ENCODE measurements around the gene GPR137B. TPM values are rescaled to one million over a fixed set of nuclear protein-coding genes. Genes with fewer than 3 reads are reported as not detected.

Gene GPR137B
- total and polyA plus RNA-seq, 4 donors = 21.6 to 52.1 (median 38.4) TPM

DNA sequence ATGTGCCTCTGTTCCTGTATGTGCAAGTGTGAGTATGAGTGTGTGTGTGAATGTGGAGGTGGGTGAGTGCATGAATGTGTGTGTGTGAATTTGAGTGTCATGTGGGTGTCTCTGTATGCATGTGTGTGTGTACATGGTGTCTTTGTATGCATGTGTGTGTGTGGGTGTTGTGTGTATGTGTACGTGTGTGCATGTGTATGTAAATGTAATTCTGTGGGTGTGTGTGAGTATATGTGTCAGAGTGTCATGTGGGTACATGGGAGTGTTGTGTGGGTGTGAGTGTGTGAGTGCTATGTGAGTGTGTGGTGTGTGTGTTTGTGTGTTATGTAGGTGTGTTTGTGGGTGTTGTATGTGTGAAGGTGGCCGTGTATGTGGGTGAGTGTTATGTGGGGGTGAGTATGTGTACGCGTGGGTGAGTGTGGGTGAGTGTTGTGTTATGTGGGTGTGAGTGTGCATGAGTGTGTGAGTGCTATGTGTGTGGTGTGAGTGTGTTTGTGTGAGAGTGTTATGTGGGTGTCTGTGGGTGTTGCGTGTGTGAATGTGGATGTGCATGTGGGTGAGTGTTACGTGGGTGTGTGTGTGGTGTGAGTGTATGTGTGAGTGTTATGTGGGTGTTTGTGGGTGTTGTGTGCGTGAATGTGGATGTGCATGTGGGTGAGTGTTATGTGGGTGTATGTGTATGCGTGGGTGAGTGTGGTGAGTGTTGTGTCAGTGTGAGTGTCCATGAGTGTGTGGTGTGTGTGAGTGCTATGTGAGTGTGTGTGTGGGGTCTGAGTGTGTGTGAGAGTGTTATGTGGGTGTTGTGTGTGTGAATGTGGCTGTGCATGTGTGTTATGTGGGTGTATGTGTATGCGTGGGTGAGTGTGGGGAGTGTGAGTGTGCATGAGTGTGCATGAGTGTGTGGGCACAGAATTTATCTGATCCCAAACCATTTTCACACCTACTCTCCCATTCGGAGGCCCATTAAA, 40.8 kb upstream of the GPR137B start:
- no peak overlapping the region for H3K27ac ChIP-seq (ENCODE audit: low read depth, low read length)
- WGBS (ENCODE audit: insufficient coverage) = 83% methylated on average over 9 of the region's 10 CpGs
- no peaks in the 10 kb centered on the region for H3K27me3 ChIP-seq (ENCODE audit: control insufficient read depth, insufficient read depth, low read length)

DNA sequence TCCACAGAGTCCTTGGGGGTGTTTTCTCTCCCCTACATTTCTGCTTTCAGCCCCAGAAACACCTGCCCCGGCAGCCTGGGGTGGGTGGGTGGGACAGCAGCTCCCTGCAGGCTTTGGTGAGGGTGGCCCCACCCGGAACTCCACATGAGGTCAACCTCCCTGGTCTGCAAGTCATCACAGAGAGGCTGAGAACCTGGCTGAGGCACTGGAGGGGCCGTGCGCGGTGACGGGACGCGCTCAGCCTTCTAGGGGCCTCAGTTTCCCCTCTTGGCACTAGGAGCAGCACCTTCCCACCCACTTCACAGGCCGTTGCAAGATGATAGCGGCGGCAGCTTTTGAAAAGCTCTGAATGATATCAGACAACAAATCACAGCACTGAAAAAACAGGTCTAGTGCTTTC, 39.7 kb upstream of the GPR137B start:
- Histone ChIP-seq H3K27me3 (ENCODE audit: control insufficient read depth, insufficient read depth, low read length) (no peaks in the 10 kb centered on the region), H3K36me3 (ENCODE audit: control insufficient read depth, insufficient read depth, low read length) (no peaks in the 10 kb centered on the region), H3K4me1 (ENCODE audit: control insufficient read depth, insufficient read depth, low read length) (peaks cover 12% of the 10 kb centered on the region), H3K9me3 (ENCODE audit: control insufficient read depth, insufficient read depth, low read length) (no peaks in the 10 kb centered on the region), H3K27ac (ENCODE audit: low read depth, low read length) (no peak overlapping the region), H3K4me3 (ENCODE audit: low read depth, low read length) (no peak overlapping the region)
- no peak for DNase-seq (ENCODE audit: low read depth in 4 of 6, low spot score in 6 of 6)
- 83% methylated on average over 9 of the region's 11 CpGs for WGBS (ENCODE audit: insufficient coverage)

More for the DNA sequence above, 40.8 kb upstream of the GPR137B start:
- H3K9me3 ChIP-seq (ENCODE audit: control insufficient read depth, insufficient read depth, low read length) = no peaks in the 10 kb centered on the region
- no peak overlapping the region for H3K4me3 ChIP-seq (ENCODE audit: low read depth, low read length)
- H3K36me3 ChIP-seq (ENCODE audit: control insufficient read depth, insufficient read depth, low read length) = no peaks in the 10 kb centered on the region
- DNase-seq (ENCODE audit: low read depth in 4 of 6, low spot score in 6 of 6) = no peak
- H3K4me1 ChIP-seq (ENCODE audit: control insufficient read depth, insufficient read depth, low read length) = peaks cover 12% of the 10 kb centered on the region

DNA sequence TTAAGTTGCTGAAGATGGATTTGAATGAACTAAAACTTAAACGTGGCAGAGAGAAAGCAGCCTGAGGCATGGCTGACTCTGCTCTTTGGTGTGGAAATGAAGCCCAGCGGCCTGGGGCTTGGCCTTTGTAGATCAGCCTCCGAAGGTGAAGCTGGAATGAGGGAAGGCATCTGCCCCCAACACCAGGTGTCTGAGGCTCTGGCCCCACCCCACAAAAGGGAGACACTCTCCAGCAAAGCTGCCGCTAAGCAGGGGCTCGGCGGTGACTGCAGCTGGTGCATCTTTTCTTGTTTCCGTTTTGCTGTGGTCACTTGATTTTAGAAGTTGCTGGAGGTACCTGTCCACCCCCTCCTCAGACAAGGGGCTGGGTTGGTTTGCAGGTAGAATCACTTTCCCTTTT, 39.3 kb upstream of the GPR137B start:
- WGBS (ENCODE audit: insufficient coverage) = 7% methylated on average over 5 of the region's 7 CpGs
- no peak for DNase-seq (ENCODE audit: low read depth in 4 of 6, low spot score in 6 of 6)
- no peaks in the 10 kb centered on the region for H3K9me3 ChIP-seq (ENCODE audit: control insufficient read depth, insufficient read depth, low read length)
- H3K36me3 ChIP-seq (ENCODE audit: control insufficient read depth, insufficient read depth, low read length) = no peaks in the 10 kb centered on the region
- H3K27me3 ChIP-seq (ENCODE audit: control insufficient read depth, insufficient read depth, low read length) = no peaks in the 10 kb centered on the region
- H3K4me1 ChIP-seq (ENCODE audit: control insufficient read depth, insufficient read depth, low read length) = peaks cover 12% of the 10 kb centered on the region
- no peak overlapping the region for H3K27ac ChIP-seq (ENCODE audit: low read depth, low read length)
- no peak overlapping the region for H3K4me3 ChIP-seq (ENCODE audit: low read depth, low read length)

- H3K36me3 ChIP-seq (ENCODE audit: control insufficient read depth, insufficient read depth, low read length) = no peaks in the 10 kb centered on the region
- 11% methylated on average over 9 of the region's 13 CpGs for WGBS (ENCODE audit: insufficient coverage)
- no peak overlapping the region for H3K27ac ChIP-seq (ENCODE audit: low read depth, low read length)
- H3K4me3 ChIP-seq (ENCODE audit: low read depth, low read length) = no peak overlapping the region
- H3K9me3 ChIP-seq (ENCODE audit: control insufficient read depth, insufficient read depth, low read length) = no peaks in the 10 kb centered on the region
- peaks cover 12% of the 10 kb centered on the region for H3K4me1 ChIP-seq (ENCODE audit: control insufficient read depth, insufficient read depth, low read length)
- peak; percentile 52 to 94 (median 72) for DNase-seq (ENCODE audit: low read depth in 4 of 6, low spot score in 6 of 6)
- no peaks in the 10 kb centered on the region for H3K27me3 ChIP-seq (ENCODE audit: control insufficient read depth, insufficient read depth, low read length)
These were observed 38.6 kb upstream of the GPR137B start for GRCh38 chr1:236103646-236104218.

DNA sequence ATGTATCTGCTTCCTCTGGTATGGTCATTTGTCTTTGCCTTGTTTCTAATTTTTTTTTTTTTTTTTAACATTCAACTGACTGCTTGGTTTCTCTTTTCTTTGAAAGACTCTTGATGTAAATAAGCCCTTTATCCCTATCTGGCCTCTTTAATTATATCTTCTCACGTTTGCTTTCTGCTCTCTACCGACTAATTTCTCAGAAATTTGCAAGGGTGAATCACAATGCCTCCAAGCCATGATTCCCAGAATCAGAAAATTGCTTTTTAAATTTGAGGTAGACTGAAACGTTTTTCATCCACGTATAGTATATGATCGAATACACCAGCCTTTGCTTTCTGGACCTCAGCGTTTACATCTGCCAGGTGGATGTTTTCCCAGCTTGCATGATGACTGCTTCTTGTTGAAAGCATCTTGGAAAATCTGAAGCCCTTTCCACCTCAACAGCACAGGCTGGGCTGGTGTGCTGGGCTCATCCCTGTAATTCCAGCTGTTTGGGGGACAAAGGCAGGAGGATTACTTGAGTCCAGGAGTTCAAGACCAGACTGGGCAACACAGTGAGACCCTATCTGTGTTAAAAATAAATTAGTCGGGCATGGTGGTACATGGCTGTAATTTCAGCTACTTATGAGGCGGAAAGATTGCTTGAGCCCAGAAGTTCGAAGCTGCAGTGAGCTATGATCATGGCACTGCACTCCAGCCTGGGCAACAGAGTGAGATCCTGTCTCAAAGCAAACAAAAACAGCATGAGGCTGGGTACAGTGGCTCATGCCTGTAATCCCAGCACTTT, 35.0 kb upstream of the GPR137B start:
- DNase-seq (ENCODE audit: low read depth in 4 of 6, low spot score in 6 of 6) = no peak
- H3K4me1 ChIP-seq (ENCODE audit: control insufficient read depth, insufficient read depth, low read length) = peaks cover 14% of the 10 kb centered on the region
- no peaks in the 10 kb centered on the region for H3K27me3 ChIP-seq (ENCODE audit: control insufficient read depth, insufficient read depth, low read length)
- H3K36me3 ChIP-seq (ENCODE audit: control insufficient read depth, insufficient read depth, low read length) = no peaks in the 10 kb centered on the region
- 87% methylated on average over 7 of the region's 9 CpGs for WGBS (ENCODE audit: insufficient coverage)
- no peak overlapping the region for H3K27ac ChIP-seq (ENCODE audit: low read depth, low read length)
- no peaks in the 10 kb centered on the region for H3K9me3 ChIP-seq (ENCODE audit: control insufficient read depth, insufficient read depth, low read length)
- no peak overlapping the region for H3K4me3 ChIP-seq (ENCODE audit: low read depth, low read length)

DNA sequence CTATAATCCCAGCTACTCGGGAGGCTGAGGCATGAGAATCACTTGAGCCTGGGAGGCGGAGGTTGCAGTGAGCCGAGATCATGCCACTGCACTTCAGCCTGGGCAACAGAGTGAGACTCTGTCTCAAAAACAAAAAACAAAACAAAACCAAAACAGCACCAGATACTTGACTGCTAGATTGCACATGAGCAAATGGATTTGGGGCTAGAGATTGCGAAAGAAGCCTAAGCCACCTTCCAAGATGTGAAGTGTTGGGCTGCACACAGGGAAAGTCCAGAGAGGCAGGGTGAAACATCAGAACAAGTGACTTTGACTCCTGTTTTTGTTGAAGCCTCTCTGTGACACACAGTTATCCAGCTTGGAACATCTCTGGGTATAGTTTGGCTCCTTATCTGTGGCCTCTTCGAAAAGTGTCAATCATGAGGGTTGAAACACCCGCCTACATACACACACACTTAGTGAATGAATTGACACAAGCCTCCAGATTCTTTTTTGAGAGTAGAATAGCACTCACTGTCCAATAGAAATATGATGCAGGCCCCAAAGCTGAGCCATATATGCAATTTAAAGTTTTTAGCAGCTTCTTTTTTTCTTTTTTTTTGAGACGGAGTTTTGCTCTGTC, 34.2 kb upstream of the GPR137B start:
- no peak for DNase-seq (ENCODE audit: low read depth in 4 of 6, low spot score in 6 of 6)
- Histone ChIP-seq H3K27ac (ENCODE audit: low read depth, low read length) (no peak overlapping the region), H3K27me3 (ENCODE audit: control insufficient read depth, insufficient read depth, low read length) (no peaks in the 10 kb centered on the region), H3K9me3 (ENCODE audit: control insufficient read depth, insufficient read depth, low read length) (no peaks in the 10 kb centered on the region), H3K36me3 (ENCODE audit: control insufficient read depth, insufficient read depth, low read length) (no peaks in the 10 kb centered on the region), H3K4me3 (ENCODE audit: low read depth, low read length) (no peak overlapping the region), H3K4me1 (ENCODE audit: control insufficient read depth, insufficient read depth, low read length) (peaks cover 12% of the 10 kb centered on the region)
- 91% methylated on average over 4 of the region's 7 CpGs for WGBS (ENCODE audit: insufficient coverage)

DNA sequence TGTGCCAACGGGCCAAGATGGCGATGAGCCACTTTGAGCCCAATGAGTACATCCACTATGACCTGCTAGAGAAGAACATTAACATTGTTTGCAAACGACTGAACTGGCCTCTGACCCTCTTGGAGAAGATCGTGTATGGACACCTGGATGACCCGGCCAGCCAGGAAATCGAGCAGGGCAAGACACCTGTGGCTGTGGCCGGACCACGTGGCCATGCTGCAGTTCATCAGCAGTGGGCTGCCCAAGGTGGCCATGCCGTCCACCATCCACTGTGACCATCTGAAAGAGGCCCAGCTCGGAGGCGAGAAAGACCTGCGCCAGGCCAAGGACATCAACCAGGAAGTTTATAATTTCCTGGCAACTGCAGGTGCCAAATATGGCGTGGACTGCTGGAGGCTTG, 32.2 kb upstream of the GPR137B start:
- Histone ChIP-seq H3K4me3 (ENCODE audit: low read depth, low read length) (no peak overlapping the region), H3K27me3 (ENCODE audit: control insufficient read depth, insufficient read depth, low read length) (no peaks in the 10 kb centered on the region), H3K4me1 (ENCODE audit: control insufficient read depth, insufficient read depth, low read length) (peaks cover 7% of the 10 kb centered on the region), H3K9me3 (ENCODE audit: control insufficient read depth, insufficient read depth, low read length) (no peaks in the 10 kb centered on the region), H3K36me3 (ENCODE audit: control insufficient read depth, insufficient read depth, low read length) (no peaks in the 10 kb centered on the region), H3K27ac (ENCODE audit: low read depth, low read length) (no peak overlapping the region)
- 97% methylated on average over 11 of the region's 13 CpGs for WGBS (ENCODE audit: insufficient coverage)
- no peak for DNase-seq (ENCODE audit: low read depth in 4 of 6, low spot score in 6 of 6)

GRCh38 chr1:236111527-236112331, 30.6 kb upstream of the GPR137B start:
- Histone ChIP-seq H3K4me1 (ENCODE audit: control insufficient read depth, insufficient read depth, low read length) (peaks cover 7% of the 10 kb centered on the region), H3K9me3 (ENCODE audit: control insufficient read depth, insufficient read depth, low read length) (no peaks in the 10 kb centered on the region), H3K27ac (ENCODE audit: low read depth, low read length) (no peak overlapping the region), H3K36me3 (ENCODE audit: control insufficient read depth, insufficient read depth, low read length) (no peaks in the 10 kb centered on the region), H3K4me3 (ENCODE audit: low read depth, low read length) (no peak overlapping the region), H3K27me3 (ENCODE audit: control insufficient read depth, insufficient read depth, low read length) (no peaks in the 10 kb centered on the region)
- WGBS (ENCODE audit: insufficient coverage) = 92% methylated on average over 15 of the region's 17 CpGs
- DNase-seq (ENCODE audit: low read depth in 4 of 6, low spot score in 6 of 6) = no peak

- no peaks in the 10 kb centered on the region for H3K36me3 ChIP-seq (ENCODE audit: control insufficient read depth, insufficient read depth, low read length)
- H3K27me3 ChIP-seq (ENCODE audit: control insufficient read depth, insufficient read depth, low read length) = no peaks in the 10 kb centered on the region
- peaks cover 7% of the 10 kb centered on the region for H3K4me1 ChIP-seq (ENCODE audit: control insufficient read depth, insufficient read depth, low read length)
- DNase-seq (ENCODE audit: low read depth in 4 of 6, low spot score in 6 of 6) = no peak
- WGBS (ENCODE audit: insufficient coverage) = 100% methylated on average over 1 of the region's 6 CpGs
- no peak overlapping the region for H3K27ac ChIP-seq (ENCODE audit: low read depth, low read length)
- H3K4me3 ChIP-seq (ENCODE audit: low read depth, low read length) = no peak overlapping the region
- H3K9me3 ChIP-seq (ENCODE audit: control insufficient read depth, insufficient read depth, low read length) = no peaks in the 10 kb centered on the region
These were observed 30.1 kb upstream of the GPR137B start for GRCh38 chr1:236112332-236112627.

Measured in spinal cord (tissue), 10 donors.